ENCODE results near the gene NR4A1.

NR4A1 gene

DNA sequence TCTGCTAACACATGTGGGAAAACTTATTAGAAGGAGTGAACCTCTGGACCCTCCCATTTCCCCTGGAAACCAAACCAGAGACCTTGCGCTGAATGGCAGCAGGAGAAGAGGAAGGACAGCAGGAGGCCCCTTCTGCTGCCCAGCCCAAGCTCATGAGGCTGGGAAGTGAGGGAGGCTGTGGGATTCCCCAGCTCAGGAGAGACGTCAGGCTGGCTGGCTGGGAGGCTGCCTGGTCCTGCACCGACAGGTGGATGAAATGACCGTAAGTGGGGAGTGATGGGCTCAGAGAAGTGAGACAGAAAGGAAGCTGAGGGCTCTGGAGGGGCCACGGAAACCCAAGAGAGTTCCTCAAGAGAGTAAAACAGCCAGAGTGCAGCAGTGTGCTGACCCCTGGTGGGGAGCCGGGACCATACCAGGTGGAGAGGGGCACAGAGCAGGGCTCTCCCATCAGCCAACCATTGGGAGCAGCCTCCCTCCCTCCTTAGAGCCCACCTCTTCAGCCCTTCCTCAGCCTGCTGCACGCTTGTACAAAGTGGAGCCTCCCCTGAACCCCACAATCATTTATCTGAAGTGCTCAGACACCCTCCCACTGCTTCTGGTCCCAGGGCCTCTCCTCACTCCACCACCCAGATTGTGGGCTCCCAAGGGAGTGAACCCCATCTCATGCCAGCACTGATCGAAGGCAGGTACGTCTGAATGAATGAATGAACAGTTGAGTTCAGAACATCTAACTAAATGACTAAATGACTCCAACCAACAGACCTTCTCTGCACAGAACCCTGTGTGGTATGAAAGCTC lies 30.5 kb upstream of the NR4A1 start:
- Histone ChIP-seq H4K20me1 (ENCODE audit: insufficient read depth, low read length, poor library complexity, severe bottlenecking) (no peaks in the 10 kb centered on the region), H3K27me3 (ENCODE audit: insufficient read depth, low read length, poor library complexity, severe bottlenecking) (no peaks in the 10 kb centered on the region), H3K9me2 (replicated peaks; ENCODE audit: low read depth, low read length) (no peaks in the 10 kb centered on the region), H2AFZ (ENCODE audit: low read length) (peak overlapping the region; percentile 83), H3K79me2 (ENCODE audit: insufficient read depth, low read length) (no peaks in the 10 kb centered on the region), H3K4me2 (ENCODE audit: low read depth, low read length, poor library complexity, severe bottlenecking) (peak overlapping the region; percentile 78), H3K4me1 (ENCODE audit: insufficient read depth, low read length, poor library complexity, severe bottlenecking) (peaks cover 27% of the 10 kb centered on the region), H3F3A (ENCODE audit: low read depth) (no peaks in the 10 kb centered on the region), H3K4me3 (ENCODE audit: low read length, poor library complexity, severe bottlenecking) (peak overlapping the region; percentile 68), H3K9ac (ENCODE audit: low read depth, low read length, poor library complexity, severe bottlenecking) (peak overlapping the region; percentile 56), H3K36me3 (ENCODE audit: insufficient read depth, low read length) (no peaks in the 10 kb centered on the region), H3K9me3 (ENCODE audit: insufficient read depth, low read depth, low read length) (no peaks in the 10 kb centered on the region)
- TF ChIP-seq, protein P1, sequence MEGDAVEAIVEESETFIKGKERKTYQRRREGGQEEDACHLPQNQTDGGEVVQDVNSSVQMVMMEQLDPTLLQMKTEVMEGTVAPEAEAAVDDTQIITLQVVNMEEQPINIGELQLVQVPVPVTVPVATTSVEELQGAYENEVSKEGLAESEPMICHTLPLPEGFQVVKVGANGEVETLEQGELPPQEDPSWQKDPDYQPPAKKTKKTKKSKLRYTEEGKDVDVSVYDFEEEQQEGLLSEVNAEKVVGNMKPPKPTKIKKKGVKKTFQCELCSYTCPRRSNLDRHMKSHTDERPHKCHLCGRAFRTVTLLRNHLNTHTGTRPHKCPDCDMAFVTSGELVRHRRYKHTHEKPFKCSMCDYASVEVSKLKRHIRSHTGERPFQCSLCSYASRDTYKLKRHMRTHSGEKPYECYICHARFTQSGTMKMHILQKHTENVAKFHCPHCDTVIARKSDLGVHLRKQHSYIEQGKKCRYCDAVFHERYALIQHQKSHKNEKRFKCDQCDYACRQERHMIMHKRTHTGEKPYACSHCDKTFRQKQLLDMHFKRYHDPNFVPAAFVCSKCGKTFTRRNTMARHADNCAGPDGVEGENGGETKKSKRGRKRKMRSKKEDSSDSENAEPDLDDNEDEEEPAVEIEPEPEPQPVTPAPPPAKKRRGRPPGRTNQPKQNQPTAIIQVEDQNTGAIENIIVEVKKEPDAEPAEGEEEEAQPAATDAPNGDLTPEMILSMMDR (conservative IDR thresholded peaks at IDR 0.05; ENCODE audit: low read length): peak; percentile 86
- no peak for TF ChIP-seq EZH2phosphoT487 (IDR thresholded peaks at IDR 0.05; ENCODE audit: borderline replicate concordance)

GRCh38 chr12:52022841-52023181 lies 28.4 kb upstream of the NR4A1 start:
- Histone ChIP-seq H4K20me1 (ENCODE audit: insufficient read depth, low read length, poor library complexity, severe bottlenecking) (no peaks in the 10 kb centered on the region), H2AFZ (ENCODE audit: low read length) (peak overlapping the region; percentile 81), H3F3A (ENCODE audit: low read depth) (no peaks in the 10 kb centered on the region), H3K4me2 (ENCODE audit: low read depth, low read length, poor library complexity, severe bottlenecking) (peak overlapping the region; percentile 82), H3K4me1 (ENCODE audit: insufficient read depth, low read length, poor library complexity, severe bottlenecking) (peaks cover 31% of the 10 kb centered on the region), H3K79me2 (ENCODE audit: insufficient read depth, low read length) (no peaks in the 10 kb centered on the region), H3K9ac (ENCODE audit: low read depth, low read length, poor library complexity, severe bottlenecking) (peak overlapping the region; percentile 68), H3K36me3 (ENCODE audit: insufficient read depth, low read length) (no peaks in the 10 kb centered on the region), H3K9me3 (ENCODE audit: insufficient read depth, low read depth, low read length) (no peaks in the 10 kb centered on the region), H3K4me3 (ENCODE audit: low read length, poor library complexity, severe bottlenecking) (peak overlapping the region; percentile 74), H3K9me2 (replicated peaks; ENCODE audit: low read depth, low read length) (no peaks in the 10 kb centered on the region), H3K27me3 (ENCODE audit: insufficient read depth, low read length, poor library complexity, severe bottlenecking) (no peaks in the 10 kb centered on the region)
- TF ChIP-seq, protein P1 (conservative IDR thresholded peaks at IDR 0.05; ENCODE audit: low read length): no peak
- TF ChIP-seq EZH2phosphoT487 (IDR thresholded peaks at IDR 0.05; ENCODE audit: borderline replicate concordance): no peak

DNA sequence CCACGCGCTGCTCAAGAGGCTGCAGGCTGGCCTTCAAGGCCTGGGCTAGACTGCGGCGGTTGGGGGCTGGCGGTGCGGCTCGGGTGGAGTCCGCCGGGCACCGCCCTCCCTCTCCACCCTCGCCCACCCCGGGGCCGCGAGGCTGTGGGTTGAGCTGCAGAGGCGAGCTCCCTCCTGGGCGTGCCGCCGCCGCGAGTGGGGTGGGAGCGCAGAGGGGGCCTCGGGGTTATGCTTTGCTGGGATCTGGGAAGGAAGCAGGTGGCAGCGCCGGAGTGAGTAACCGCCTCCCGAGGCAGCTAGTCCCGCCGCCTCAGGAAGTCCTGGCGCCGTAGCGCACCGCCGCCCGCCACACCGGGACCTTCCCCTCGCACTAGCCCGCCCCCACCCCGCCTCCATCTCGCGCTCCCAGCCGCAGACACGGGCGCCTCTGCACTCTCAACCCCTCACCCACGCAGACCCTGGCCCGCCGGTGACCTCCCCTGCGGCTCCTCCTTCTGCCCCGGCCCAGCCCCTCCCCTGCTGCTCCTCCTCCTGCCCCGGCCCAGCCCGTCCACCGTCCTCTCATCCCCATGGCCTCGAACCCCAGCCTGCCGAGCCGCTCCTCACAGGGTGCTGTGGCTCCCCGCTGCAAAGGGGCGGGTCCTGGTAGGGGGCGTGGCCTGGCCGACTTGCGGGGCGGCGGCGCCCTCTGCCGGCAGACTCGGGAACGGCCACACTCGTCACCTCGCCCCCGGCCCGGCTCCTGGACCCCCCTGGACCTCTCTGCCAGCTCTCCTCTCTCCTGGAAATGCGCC lies 27.9 kb upstream of the NR4A1 start:
- H3K79me2 ChIP-seq (ENCODE audit: insufficient read depth, low read length): no peaks in the 10 kb centered on the region
- no peaks in the 10 kb centered on the region for H3K36me3 ChIP-seq (ENCODE audit: insufficient read depth, low read length)
- TF ChIP-seq, protein P1 (conservative IDR thresholded peaks at IDR 0.05; ENCODE audit: low read length): peak; percentile 90
- TF ChIP-seq EZH2phosphoT487 (IDR thresholded peaks at IDR 0.05; ENCODE audit: borderline replicate concordance): no peak
- H4K20me1 ChIP-seq (ENCODE audit: insufficient read depth, low read length, poor library complexity, severe bottlenecking): no peaks in the 10 kb centered on the region
- H3F3A ChIP-seq (ENCODE audit: low read depth): no peaks in the 10 kb centered on the region
- H3K4me2 ChIP-seq (ENCODE audit: low read depth, low read length, poor library complexity, severe bottlenecking): peak overlapping the region; percentile 82
- peaks cover 31% of the 10 kb centered on the region for H3K4me1 ChIP-seq (ENCODE audit: insufficient read depth, low read length, poor library complexity, severe bottlenecking)
- H3K9me2 ChIP-seq (replicated peaks; ENCODE audit: low read depth, low read length): no peaks in the 10 kb centered on the region
- no peaks in the 10 kb centered on the region for H3K27me3 ChIP-seq (ENCODE audit: insufficient read depth, low read length, poor library complexity, severe bottlenecking)
- H2AFZ ChIP-seq (ENCODE audit: low read length): peak overlapping the region; percentile 81
- H3K9ac ChIP-seq (ENCODE audit: low read depth, low read length, poor library complexity, severe bottlenecking): peak overlapping the region; percentile 68
- peak overlapping the region; percentile 74 for H3K4me3 ChIP-seq (ENCODE audit: low read length, poor library complexity, severe bottlenecking)
- H3K9me3 ChIP-seq (ENCODE audit: insufficient read depth, low read depth, low read length): no peaks in the 10 kb centered on the region
